ENCODE data around the gene OR14A2. TPM values are rescaled to one million over a fixed set of nuclear protein-coding genes. Genes with fewer than 3 reads are reported as not detected.

Gene OR14A2
- total and polyA plus RNA-seq, 2 donors (not counting 3 experiments of a cell fraction or from before 2014, with no cell fraction given): not detected

- no peak for TF ChIP-seq POLR2A (IDR thresholded peaks at IDR 0.05; ENCODE audit: low read depth, low read length)
- TF ChIP-seq, protein P1, sequence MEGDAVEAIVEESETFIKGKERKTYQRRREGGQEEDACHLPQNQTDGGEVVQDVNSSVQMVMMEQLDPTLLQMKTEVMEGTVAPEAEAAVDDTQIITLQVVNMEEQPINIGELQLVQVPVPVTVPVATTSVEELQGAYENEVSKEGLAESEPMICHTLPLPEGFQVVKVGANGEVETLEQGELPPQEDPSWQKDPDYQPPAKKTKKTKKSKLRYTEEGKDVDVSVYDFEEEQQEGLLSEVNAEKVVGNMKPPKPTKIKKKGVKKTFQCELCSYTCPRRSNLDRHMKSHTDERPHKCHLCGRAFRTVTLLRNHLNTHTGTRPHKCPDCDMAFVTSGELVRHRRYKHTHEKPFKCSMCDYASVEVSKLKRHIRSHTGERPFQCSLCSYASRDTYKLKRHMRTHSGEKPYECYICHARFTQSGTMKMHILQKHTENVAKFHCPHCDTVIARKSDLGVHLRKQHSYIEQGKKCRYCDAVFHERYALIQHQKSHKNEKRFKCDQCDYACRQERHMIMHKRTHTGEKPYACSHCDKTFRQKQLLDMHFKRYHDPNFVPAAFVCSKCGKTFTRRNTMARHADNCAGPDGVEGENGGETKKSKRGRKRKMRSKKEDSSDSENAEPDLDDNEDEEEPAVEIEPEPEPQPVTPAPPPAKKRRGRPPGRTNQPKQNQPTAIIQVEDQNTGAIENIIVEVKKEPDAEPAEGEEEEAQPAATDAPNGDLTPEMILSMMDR (IDR thresholded peaks at IDR 0.05; ENCODE audit: extremely low read depth in 1 of 2, insufficient read depth in 1 of 2, low read depth in 1 of 2, low read length in 2 of 2): no peak
- TF ChIP-seq MYC (IDR thresholded peaks at IDR 0.05; ENCODE audit: low read depth, low read length): no peak
- TF ChIP-seq MAX (IDR thresholded peaks at IDR 0.05; ENCODE audit: insufficient read depth, insufficient read length): no peak
- no peak for TF ChIP-seq JUN (IDR thresholded peaks at IDR 0.05; ENCODE audit: borderline replicate concordance, insufficient read depth, insufficient read length, low read depth)
- TF ChIP-seq GATA2 (IDR thresholded peaks at IDR 0.05; ENCODE audit: insufficient read depth, insufficient read length, low read depth, low read length): no peak
- no peak for TF ChIP-seq POLR2AphosphoS5 (IDR thresholded peaks at IDR 0.05; ENCODE audit: insufficient read depth, low read depth, low read length)
- no peak for TF ChIP-seq FOS (IDR thresholded peaks at IDR 0.05; ENCODE audit: borderline replicate concordance, insufficient read depth, low read length)
- TF ChIP-seq EZH2 (IDR thresholded peaks at IDR 0.05; ENCODE audit: borderline replicate concordance, low read depth, low read length, severe bottlenecking): no peak
- Histone ChIP-seq H3K36me3 (ENCODE audit: control insufficient read depth in 2 of 2, extremely low read depth in 1 of 2, insufficient read depth in 2 of 2, low read length in 2 of 2) (no peaks in the 10 kb centered on the region), H3K4me2 (ENCODE audit: insufficient read depth, low read length) (no peak overlapping the region), H3K4me3 (replicated peaks in 1 of 3; ENCODE audit: insufficient read depth in 1 of 3, low read depth in 1 of 3, low read length in 3 of 3) (no peak overlapping the region), H2AFZ (ENCODE audit: low read depth, low read length) (no peak overlapping the region), H3K9me1 (replicated peaks; ENCODE audit: control insufficient read depth, extremely low read depth, insufficient read depth, low read length) (no peaks in the 10 kb centered on the region), H3K27ac (ENCODE audit: insufficient read depth, low read depth, low read length) (no peak overlapping the region), H3K9me3 (replicated peaks; ENCODE audit: control insufficient read depth, insufficient read depth, low read length) (peaks cover 5% of the 10 kb centered on the region), H3K4me1 (ENCODE audit: control insufficient read depth, extremely low read depth, insufficient read depth, low read length) (no peaks in the 10 kb centered on the region), H3K79me2 (ENCODE audit: control insufficient read depth, insufficient read depth, low read length) (no peaks in the 10 kb centered on the region), H3K27me3 (ENCODE audit: control insufficient read depth in 2 of 2, insufficient read depth in 2 of 2, low read length in 2 of 2) (no peaks in the 10 kb centered on the region), H4K20me1 (replicated peaks; ENCODE audit: control insufficient read depth, extremely low read depth, insufficient read depth, low read length) (no peaks in the 10 kb centered on the region), H3K9ac (replicated peaks; ENCODE audit: extremely low read depth, insufficient read depth, low read length) (no peak overlapping the region)
- dilution Hi-C loops (cut with MboI; ENCODE audit: extremely low pct_ligation_motif_present, low sequenced_read_pairs) (no loop called here), intact Hi-C loops (cut with micrococcal nuclease) (no loop called here)
- no peak for DNase-seq (ENCODE audit: low read depth, low spot score)
- ChIA-PET POLR2A (no interaction called here), CTCF (no interaction called here)
- BruUV-seq (replicated peaks): no TSS peak
- no peak for FAIRE-seq
Measured at GRCh38 chr1:247741756-247742155, 6.2 kb downstream of the OR14A2 start.

All from endothelial cell of umbilical vein (primary cell).